ENCODE data around the gene ASIC2. TPM values are rescaled to one million over a fixed set of nuclear protein-coding genes. Genes with fewer than 3 reads are reported as not detected.

The ASIC2 gene
- total RNA-seq, 1 experiment from 2014 or later = 4.1 TPM

- intact Hi-C loops (cut with micrococcal nuclease; ENCODE audit: unreplicated experiment) = no loop called here
- no peak for TF ChIP-seq POLR2AphosphoS5 (IDR thresholded peaks at IDR 0.05; ENCODE audit: low read depth, low read length)
- TF ChIP-seq TCF7L2 (IDR thresholded peaks at IDR 0.05; ENCODE audit: low read depth, low read length) = no peak
- TF ChIP-seq REST (IDR thresholded peaks at IDR 0.05; ENCODE audit: insufficient read depth in 1 of 2, low read depth in 2 of 2, low read length in 1 of 2) = no peak
- TF ChIP-seq SIN3A (IDR thresholded peaks at IDR 0.05; ENCODE audit: borderline replicate concordance, insufficient read depth, low read depth, low read length) = no peak
- TF ChIP-seq CTCF (IDR thresholded peaks at IDR 0.05) = no peak
- Histone ChIP-seq H3K27ac (ENCODE audit: low read length) (no peak overlapping the region), H3K4me3 (ENCODE audit: low read depth in 2 of 2, low read length in 2 of 2) (no peak overlapping the region), H3K36me3 (ENCODE audit: control insufficient read depth, insufficient read depth, low read length) (no peaks in the 10 kb centered on the region), H3K4me1 (ENCODE audit: control insufficient read depth, insufficient read depth, low read length) (peaks cover 12% of the 10 kb centered on the region), H3K9me3 (ENCODE audit: control insufficient read depth, insufficient read depth, low read depth, low read length) (no peaks in the 10 kb centered on the region), H3K27me3 (ENCODE audit: control insufficient read depth, insufficient read depth, low read length) (no peaks in the 10 kb centered on the region)
- CTCF ChIA-PET = no interaction called here
- no TSS peak for BruUV-seq (replicated peaks)
- in situ Hi-C loops (cut with HindIII; ENCODE audit: low pct_unique_long_range_greater_than_20kb, low sequenced_read_pairs) = no loop called here
- DNase-seq (ENCODE audit: low read depth, low spot score) = no peak
- ATAC-seq = no peak
- POLR2A ChIA-PET = no interaction called here
Observed at GRCh38 chr17:33113991-33114370, 179.1 kb downstream of the ASIC2 start.

GRCh38 chr17:33113276-33113990 lies 179.7 kb downstream of the ASIC2 start:
- no TSS peak for BruUV-seq (replicated peaks)
- intact Hi-C loops (cut with micrococcal nuclease; ENCODE audit: unreplicated experiment) = no loop called here
- DNase-seq (ENCODE audit: low read depth, low spot score) (no peak), ATAC-seq (peak; percentile 70)
- H3K27me3 ChIP-seq (ENCODE audit: control insufficient read depth, insufficient read depth, low read length) = no peaks in the 10 kb centered on the region
- TF ChIP-seq SIN3A (IDR thresholded peaks at IDR 0.05; ENCODE audit: borderline replicate concordance, insufficient read depth, low read depth, low read length) = no peak
- no peak for TF ChIP-seq TCF7L2 (IDR thresholded peaks at IDR 0.05; ENCODE audit: low read depth, low read length)
- TF ChIP-seq CTCF (IDR thresholded peaks at IDR 0.05) = no peak
- no peak for TF ChIP-seq REST (IDR thresholded peaks at IDR 0.05; ENCODE audit: insufficient read depth in 1 of 2, low read depth in 2 of 2, low read length in 1 of 2)
- no peak for TF ChIP-seq POLR2AphosphoS5 (IDR thresholded peaks at IDR 0.05; ENCODE audit: low read depth, low read length)
- H3K9me3 ChIP-seq (ENCODE audit: control insufficient read depth, insufficient read depth, low read depth, low read length) = no peaks in the 10 kb centered on the region
- H3K36me3 ChIP-seq (ENCODE audit: control insufficient read depth, insufficient read depth, low read length) = no peaks in the 10 kb centered on the region
- in situ Hi-C loops (cut with HindIII; ENCODE audit: low pct_unique_long_range_greater_than_20kb, low sequenced_read_pairs) = no loop called here
- 0 out of 2 replicates have a peak overlapping the region, but pooled peaks have one; percentile 21 for H3K27ac ChIP-seq (ENCODE audit: low read length)
- no peak overlapping the region for H3K4me3 ChIP-seq (ENCODE audit: low read depth in 2 of 2, low read length in 2 of 2)
- ChIA-PET CTCF (no interaction called here), POLR2A (no interaction called here)
- H3K4me1 ChIP-seq (ENCODE audit: control insufficient read depth, insufficient read depth, low read length) = peaks cover 12% of the 10 kb centered on the region

Measured in Panc1 (cell line).